A172 (cell line): ENCODE data around the gene ACTMAP. TPM values are rescaled to one million over a fixed set of nuclear protein-coding genes. Genes with fewer than 3 reads are reported as not detected.

ENCODE experiments used
- DNase-seq: peaks from one replicate; pipeline ENCODE4 v3.0.0-alpha.2; 2015; ENCODE audit warnings: low spot score
- total RNA-seq: library from RNA; depleted of rRNA; stranded (reverse); fragments of >200 nt; shearing (Covaris generic); gene quantifications from 2 replicates; pipeline ENCODE4 v1.2.3, GENCODE V29; 2014

ACTMAP gene
- total RNA-seq, 1 experiment from 2014 or later: 1.7 TPM

DNA sequence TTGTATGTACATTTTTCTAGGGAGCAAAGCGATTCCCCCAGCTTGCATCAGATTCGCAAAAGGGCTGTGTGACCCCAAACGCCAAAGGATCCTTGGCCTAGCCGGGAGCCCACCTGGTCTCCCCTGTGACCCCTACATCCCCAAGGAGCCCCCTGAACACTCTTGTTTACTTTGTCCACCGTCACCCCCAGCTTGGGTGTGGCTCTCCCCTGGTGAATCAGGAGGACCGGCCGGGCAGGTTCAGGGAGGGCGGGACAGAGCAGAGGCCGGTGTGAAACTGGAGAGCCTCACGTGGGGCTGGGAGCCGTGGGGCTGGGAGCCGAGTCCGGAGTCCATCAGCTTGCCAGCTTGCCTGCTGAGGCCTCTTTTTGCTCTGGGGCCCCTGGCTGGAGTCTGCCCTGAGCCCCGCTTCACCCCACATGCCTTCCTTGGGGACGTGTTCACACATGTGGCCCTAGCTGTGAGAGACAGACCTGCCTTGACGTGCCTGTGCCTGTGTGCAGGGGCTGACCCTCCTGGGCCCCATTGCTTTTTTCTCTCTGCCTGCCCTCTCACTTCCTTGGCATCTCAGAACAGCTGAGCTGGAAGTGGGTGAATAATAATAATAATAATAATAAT, 31.4 kb downstream of the ACTMAP start:
- DNase-seq: no peak

DNA sequence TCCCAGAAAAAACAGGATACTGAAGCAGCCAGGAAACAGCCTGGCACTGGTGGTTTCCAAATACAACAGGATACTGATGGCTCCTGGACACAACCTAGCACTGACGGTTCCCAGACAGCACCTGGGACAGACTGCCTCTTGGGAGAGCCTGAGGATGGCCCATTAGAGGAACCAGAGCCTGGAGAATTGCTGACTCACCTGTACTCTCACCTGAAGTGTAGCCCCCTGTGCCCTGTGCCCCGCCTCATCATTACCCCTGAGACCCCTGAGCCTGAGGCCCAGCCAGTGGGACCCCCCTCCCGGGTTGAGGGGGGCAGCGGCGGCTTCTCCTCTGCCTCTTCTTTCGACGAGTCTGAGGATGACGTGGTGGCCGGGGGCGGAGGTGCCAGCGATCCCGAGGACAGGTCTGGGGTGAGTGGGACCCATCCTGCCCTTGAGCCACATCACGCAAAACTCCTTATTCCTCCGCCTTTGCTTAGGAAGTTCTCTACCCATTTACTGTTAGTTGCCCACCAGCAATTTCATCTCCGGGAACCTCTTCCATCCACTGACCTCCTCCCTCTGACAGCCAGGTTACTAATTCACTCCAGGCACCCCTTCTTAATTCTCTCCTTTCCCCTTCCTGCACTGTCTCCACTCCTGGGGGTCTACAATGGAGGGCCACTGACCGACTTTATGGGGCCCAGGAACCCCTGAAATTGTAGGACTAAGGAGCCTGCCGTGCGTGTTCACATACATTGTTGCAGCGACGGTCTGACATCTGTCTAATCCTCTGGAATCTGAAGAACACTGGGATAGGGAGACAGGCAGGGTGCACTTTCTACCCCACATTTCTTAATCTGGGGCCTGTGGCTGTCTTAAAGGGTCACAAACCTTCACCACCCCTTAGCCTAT, 32.1 kb downstream of the ACTMAP start:
- no peak for DNase-seq

DNA sequence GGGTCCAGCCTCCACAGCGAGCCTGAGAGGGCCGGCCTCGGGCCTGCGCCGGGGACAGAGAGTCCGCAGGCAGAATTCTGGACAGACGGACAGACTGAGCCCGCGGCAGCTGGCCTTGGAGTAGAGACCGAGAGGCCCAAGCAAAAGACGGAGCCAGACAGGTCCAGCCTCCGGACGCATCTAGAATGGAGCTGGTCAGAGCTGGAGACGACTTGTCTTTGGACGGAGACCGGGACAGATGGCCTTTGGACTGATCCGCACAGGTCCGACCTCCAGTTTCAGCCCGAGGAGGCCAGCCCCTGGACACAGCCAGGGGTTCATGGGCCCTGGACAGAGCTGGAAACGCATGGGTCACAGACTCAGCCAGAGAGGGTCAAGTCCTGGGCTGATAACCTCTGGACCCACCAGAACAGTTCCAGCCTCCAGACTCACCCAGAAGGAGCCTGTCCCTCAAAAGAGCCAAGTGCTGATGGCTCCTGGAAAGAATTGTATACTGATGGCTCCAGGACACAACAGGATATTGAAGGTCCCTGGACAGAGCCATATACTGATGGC, 32.9 kb downstream of the ACTMAP start:
- no peak for DNase-seq

DNA sequence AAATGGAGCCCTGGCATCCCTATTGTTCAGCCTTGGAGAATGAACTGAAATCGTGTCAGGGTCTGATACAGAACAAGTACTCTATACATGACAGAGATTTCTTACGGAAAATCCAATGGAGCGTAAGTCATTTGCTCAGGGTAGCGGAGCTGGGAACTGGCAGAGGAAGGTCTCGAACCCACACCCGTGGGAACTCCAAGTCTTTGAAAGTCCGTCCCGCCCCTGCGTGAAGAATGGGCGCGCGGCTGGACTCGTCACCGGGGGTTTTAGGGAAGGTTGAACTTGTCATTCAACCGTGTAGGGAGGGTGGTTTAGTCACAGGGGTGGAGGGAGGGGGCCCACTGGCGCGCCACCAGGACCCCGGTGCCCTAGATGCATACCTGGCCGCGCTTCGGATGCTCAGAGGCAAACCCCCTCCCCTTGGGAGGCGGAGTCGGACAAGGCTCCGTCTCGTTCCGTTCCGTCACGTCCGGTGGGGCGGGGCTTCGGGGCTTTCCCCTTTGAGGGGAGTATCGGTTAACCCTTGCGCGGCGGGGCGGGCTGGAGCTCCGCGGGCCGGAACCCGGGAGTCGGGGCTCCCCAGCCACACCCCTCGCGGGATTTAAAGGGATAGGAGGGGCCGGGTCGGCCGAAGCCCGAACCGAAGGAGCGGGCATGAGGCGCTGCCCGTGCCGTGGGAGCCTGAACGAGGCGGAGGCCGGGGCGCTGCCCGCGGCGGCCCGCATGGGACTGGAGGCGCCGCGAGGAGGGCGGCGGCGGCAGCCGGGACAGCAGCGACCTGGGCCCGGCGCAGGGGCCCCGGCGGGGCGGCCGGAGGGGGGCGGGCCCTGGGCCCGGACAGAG, 33.6 kb downstream of the ACTMAP start, which contains the start of the genes COQ8B and ITPKC:
TSS of gene COQ8B (minus strand) at position 405 of the 843 bp plus-strand sequence. CDS start 2,254 bp downstream, outside the sequence.
TSS of gene ITPKC (plus strand) at position 631 of the 843 bp plus-strand sequence. CDS start at position 655, 24 bp downstream.
- peak; percentile 96 for DNase-seq

DNA sequence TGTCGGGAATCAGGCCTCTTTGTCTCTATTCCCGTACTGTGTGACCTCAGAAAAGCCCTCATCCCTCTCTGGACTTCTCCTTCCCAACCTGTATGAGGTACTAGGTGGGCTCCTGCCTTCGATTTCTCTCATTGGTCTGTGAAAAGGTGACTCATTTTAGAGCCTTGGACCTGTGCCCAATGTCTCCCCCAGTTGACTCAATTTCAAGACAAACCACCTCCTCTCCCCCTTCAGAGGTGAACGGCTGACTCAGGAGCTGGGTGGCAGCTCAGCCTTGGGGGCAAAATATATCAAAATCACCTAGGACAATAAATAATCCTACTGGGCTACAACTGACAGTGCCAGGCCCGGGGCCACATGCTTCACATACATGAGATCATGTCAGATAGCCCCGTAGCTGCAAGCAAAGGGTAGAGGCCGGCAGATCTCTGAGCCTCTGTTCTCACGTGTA, 34.2 kb downstream of the ACTMAP start:
- DNase-seq: no peak

DNA sequence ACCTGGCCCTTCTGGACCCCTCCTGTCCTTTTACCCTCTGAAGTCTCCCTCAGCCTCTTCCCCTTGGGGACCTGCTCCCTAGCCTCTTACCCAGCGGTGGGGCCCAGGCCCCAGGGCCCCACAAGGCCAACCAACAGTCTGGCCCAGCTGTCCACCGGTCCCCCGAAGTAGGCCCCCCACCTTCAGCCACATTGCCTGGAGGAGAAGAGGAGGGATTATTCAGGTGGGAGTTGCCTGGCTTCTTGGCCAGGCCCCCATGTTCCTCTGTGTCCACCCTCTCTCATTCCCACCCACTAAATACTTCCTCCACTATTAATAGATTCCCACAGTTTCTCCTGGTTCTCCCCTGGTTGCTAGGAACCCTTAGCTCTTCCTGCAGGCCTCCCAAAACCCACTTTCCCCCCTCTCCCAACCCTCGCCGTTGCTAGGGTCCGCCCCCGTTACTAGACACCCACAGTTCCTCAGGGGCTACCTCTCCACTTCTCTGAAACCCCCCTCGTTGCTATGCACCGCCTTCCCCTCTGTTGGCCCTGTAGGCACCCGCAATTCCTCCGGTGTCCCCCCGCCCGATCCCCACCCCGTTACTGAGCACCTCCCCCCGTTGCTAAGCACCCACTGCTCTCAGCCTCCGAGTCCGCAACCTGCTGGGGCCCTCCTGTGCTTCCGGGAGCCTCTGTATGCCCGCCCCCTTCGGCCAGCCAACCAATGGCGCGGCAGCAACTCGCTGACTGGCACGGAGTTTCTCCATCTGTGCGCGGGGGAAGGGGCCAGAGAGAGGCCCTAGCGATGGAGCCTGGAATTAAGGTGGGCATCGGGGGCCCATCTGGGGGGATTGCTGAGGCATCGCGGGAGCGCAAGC, 35.6 kb downstream of the ACTMAP start:
- peak; percentile 93 for DNase-seq

DNA sequence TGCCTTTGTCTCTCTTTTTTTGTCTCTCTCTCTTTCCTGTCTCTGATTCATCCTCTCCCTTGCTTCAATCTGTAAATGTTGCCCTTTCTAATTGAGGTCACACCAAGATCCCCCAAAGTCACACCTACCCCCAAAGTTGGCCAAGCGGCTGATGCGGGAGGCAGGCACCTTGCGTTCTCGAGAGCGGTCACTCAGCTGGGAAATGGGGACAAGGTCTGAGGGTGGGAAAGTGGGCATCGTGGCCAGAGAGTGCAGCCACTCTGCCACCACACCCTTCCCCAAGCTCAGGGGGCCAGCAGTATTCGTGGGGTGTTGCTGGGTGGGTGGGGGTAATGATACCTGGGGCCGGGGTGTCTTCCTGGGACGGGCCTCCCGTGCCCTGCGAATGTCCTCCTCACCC, 36.3 kb downstream of the ACTMAP start:
- DNase-seq: no peak

DNA sequence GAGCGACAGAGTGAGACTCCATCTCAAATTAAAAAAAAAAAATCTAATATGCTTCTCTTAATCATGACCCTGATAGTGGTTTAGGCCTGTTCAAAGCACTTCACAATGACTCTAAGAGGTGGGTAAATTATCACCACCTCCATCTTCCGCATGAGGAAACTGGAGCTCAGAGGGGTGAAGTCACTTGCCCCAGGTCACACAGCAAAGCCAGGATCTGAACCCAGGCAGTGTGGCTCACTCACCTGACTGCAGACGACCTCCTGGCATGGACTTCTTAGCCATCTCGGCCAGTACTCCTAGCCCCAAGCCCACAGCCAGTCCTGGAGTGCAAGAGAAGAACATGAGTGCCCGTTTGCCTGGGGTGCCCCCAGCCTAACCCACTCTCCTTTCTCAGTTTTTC, 40.5 kb downstream of the ACTMAP start:
- DNase-seq: no peak

DNA sequence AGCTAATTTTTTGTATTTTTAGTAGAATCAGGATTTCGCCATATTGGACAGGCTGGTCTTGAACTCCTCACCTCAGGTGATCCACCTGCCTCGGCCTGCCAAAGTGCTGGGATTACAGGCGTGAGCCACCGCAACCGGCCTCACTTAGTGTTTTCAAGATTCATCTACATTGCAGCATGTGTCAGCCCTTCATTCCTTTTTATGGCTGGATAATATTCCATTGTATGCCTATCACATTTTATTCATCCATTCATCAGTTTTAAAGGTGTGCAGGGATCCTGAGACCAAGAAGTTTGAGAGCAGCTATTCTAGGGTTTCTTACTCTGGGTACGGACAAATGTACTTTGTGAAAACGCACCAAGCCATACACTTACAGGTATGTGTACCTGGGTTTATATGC, 42.7 kb downstream of the ACTMAP start:
- DNase-seq: no peak

DNA sequence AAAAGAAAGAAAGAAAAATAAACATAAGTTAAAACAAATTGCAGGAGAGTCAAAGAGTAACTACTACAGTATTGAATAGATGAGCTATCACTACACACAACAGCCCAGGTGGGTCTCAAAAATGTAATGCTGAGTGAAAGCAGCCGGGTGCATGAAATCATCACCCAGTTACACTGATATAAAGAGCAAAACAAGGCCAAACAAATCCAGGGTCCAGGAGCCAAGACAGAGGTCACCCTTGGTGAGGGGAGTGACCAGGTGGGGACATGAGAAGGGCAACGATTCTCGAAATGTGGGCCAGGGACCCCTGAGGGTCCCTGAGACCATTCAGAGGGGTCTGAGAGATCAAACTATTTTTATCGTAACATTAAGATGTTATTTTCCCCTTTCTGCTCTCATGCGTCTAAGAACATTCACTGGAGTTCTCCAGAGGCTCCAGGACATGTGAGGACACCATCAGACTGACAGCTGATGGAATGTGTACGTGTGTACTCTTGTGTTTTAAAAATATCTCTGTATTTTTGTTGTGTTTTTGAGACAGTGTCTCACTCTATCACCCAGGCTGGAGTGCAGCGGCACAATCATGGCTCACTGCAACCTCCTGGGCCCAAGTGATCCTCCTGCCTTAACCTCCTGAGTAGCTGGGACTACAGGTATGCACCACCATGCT, 44.2 kb downstream of the ACTMAP start:
- no peak for DNase-seq

DNA sequence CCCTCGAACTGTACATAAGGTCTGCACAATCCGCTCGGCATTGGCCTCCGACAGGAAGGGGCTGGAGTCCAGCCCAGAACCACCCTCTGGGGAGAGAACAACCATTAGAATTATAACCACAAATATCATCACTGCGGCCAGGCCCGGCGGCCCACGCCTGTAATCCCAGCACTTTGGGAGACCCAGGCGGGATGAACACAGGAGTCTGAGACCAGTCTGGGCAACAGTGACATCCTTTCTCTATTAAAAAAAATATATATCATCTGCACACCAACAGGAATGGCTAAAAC, 45.0 kb downstream of the ACTMAP start:
- DNase-seq: no peak

DNA sequence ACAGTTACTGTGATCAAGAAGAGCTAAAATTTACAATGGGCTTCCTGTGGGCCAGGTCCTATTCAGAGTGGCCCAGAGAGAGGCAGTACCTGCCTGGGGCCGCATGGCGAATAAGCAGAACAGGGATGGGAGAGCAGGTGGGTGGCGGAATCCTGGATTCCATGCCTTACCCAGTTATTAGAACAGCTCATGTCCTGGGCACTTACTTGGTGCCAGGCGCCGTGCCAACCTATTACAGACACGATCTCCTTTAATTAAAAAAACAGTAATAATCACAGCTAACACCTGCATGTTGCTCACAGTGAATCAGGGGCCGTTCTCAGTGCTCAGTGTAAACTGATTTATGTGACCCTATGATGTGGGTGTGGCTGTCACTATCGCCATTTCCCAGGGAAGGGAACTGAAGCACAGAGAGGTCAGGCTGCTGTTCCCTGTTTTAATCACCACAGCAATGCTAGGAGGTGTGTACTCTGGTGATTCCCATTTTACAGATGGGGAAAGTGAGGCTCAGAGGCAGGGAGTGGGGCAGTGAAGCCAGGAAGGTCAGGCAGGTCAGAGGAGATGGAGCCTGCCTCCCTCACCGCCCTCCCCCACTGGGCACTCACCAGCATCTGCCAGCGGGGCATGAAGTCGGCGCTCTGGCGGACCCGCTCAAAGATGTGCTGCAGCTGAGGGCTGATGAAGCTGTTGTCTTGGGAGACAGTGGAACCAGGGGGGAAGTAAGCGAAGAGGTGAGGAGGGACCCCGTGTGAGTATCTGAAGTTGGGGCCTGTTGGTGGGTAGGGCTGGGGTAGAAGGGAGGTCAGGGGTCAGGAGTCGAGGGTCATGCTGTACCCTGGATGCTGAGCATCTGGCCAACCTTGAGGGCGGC, 45.6 kb downstream of the ACTMAP start:
- no peak for DNase-seq

DNA sequence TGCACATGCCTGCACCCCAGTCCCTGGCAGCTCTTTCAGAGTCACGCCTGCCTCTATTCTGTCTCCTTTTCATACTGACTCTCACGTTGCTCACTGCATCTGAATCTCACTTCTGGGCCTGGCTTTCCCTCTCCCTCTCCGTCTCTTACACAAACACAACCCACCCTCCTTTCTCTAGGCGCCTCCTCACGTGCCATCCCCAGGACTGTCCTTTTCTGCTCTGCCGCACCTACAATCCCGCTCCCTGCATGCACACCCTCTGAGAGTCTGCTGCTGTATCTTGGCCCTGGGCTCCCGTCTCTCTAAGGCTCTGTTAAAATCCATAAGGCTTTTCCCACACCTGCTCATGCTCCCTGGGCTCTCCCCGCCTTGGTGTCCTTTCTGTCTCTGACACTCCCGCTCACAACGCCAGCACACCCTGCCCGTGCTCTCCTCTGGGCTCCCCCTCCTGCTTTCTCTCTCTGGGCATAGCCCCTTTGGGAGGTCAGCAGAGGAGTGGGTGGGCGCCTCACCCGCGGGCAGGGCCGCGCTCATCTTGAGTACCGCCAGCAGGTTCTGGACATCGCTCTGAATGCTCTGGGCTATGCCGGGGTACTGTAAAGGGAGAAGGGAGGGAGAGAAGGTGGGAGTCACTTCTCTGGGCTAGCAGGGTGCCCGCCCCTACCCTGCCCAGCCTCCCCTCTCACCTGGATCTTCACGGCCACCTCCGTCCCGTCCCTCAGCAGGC, 47.1 kb downstream of the ACTMAP start:
- DNase-seq: no peak

DNA sequence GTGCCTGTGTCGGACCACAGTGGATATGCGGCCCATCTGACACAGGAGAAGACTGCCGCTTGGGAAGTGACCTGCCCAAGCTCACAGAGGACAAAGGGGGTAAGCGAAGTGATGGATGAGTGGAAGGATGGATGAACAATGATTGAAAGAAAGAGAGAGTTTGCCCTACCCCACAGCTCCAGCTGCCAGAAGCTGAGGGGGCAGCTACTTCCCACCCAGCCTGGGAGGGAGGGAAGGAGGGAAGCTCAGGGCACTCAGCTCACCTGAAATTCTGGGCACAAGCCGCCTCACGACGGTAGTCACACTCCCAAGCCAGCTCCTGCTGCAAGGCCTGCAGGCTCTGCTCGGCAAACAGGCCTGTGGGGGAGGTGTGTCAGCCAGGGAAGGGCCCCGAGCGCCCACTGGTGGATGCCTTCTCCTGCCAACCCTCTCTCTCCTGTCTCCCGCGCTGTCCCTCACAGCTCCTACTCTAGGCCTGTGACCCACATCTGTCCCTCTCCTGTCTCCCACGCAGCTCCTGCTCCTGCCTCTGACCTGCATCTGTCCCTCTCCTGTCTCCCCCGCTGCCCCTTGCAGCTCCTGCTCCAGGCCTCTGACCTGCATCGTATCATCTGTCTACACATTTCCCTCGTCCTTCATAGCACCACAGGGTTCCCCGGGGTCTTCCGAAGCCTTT, 47.8 kb downstream of the ACTMAP start:
- no peak for DNase-seq

DNA sequence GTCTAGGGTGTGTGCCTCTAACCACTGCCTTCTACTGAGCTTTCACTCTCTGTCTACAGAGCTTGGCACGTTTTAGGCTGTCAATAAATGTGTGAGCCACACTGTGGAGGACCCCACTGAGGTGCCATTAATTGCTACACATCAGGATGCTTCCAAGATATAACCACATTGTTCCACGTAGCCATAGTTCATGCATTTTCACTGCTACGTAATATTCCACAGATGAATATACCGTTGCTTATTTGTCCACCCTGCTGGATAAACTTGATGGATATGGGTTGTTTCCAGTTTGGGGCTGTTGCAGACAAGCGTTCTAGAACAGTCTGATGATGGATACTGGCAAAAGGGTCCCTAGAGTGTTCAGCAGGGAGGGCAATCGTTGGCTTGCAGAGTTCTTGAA, 48.5 kb downstream of the ACTMAP start:
- no peak for DNase-seq

DNA sequence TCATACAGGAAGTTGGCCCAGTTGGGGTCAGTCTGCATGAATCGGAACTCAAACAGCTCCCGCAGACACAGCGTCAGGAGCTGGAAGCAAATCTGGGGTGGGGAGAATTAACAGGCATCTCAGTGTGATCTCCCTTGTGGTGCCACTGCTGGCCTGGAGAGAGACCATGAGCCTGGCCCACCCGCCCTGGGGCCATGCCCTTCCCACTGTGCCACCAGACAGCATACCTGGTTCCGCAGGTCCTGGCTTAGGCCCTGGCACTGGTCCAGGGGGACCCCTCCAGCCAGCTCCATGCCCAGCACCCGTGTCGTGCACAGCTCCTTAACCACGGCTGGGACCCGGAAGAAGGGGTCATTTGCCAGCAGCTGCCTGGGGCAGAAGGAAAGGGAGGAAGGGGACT, 50.2 kb downstream of the ACTMAP start:
- no peak for DNase-seq

DNA sequence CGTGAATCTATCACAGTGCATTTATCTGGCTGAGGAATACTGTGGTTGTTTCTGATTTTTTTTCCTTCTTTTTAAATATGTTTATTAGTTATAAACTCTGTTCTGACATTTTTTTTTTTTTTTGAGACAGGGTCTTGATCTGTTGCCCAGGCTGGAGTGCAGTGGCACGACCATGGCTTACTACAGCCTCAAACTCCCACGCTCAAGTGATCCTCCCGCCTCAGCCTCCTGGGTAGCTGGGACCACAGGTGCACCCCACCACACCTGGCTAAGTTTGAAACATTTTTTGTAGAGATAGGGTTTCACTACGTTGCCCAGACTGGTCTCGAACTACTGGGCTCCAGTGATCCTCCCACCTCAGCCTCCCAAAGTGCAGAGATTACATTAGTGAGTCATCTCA, 53.3 kb downstream of the ACTMAP start:
- no peak for DNase-seq

DNA sequence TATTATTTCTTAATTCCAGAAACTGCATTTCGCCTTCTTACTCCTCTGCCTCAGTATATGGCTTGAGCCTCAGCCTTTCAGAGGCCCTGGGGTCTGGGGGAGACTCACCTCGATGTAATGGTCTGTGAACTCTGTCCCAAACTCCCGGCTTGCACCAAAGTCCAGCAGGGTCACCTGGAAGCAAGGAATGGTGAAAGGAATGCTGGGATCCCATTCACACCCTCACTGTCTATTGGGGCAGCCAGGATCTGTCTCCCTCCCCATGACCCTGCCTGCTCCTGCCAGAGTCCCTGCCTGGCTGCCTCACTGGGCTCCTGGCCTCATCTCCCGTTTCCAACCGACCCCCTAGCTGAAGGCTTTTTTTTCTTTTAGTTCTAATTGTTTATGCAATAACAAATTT, 54.4 kb downstream of the ACTMAP start:
- DNase-seq: no peak
